HepG2 (cell line): ENCODE data around the gene EPN3. TPM values are rescaled to one million over a fixed set of nuclear protein-coding genes. Genes with fewer than 3 reads are reported as not detected.

Source experiments
- KAT8 ChIP-seq: IDR thresholded peaks from 2 replicates; pipeline ENCODE4 v1.6.1; 2016; ENCODE audit warnings: missing genetic modification reagents, missing compliant biosample characterization
- KDM1A ChIP-seq: IDR thresholded peaks from 2 replicates; pipeline ENCODE4 v1.6.1; 2016; ENCODE audit warnings: missing compliant biosample characterization
- KLF13 ChIP-seq: sonication (generic); formaldehyde crosslinking; IDR thresholded peaks from 2 replicates; pipeline ENCODE4 v1.4.0; 2020; ENCODE audit warnings: mild to moderate bottlenecking, missing genetic modification reagents
- MIER2 ChIP-seq: IDR thresholded peaks from 2 replicates; pipeline ENCODE4 v1.6.1; 2016; ENCODE audit warnings: missing biosample characterization, missing genetic modification reagents
- PATZ1 ChIP-seq: sonication (generic); formaldehyde crosslinking; IDR thresholded peaks from 2 replicates; pipeline ENCODE4 v1.4.0; 2020; ENCODE audit warnings: missing genetic modification reagents
- SMARCC2 ChIP-seq: fragments of 450-650 bp; IDR thresholded peaks from 2 replicates; pipeline ENCODE4 v1.6.1; 2017; ENCODE audit warnings: antibody characterized with exemption, mild to moderate bottlenecking
- SP2 ChIP-seq: sonication (generic); formaldehyde crosslinking; IDR thresholded peaks from 2 replicates; pipeline ENCODE4 v1.5.1; 2020; ENCODE audit warnings: mild to moderate bottlenecking, missing genetic modification reagents
- TIGD3 ChIP-seq: sonication (generic); formaldehyde crosslinking; IDR thresholded peaks from 2 replicates; pipeline ENCODE4 v1.5.1; 2020; ENCODE audit warnings: mild to moderate bottlenecking, missing genetic modification reagents, borderline replicate concordance
- ZFP37 ChIP-seq: sonication (generic); formaldehyde crosslinking; IDR thresholded peaks from 2 replicates; pipeline ENCODE4 v1.4.0; 2020; ENCODE audit warnings: missing genetic modification reagents, borderline replicate concordance
- ZNF180 ChIP-seq: sonication (generic); formaldehyde crosslinking; IDR thresholded peaks from 2 replicates; pipeline ENCODE4 v1.4.0; 2020; ENCODE audit warnings: low read depth, missing genetic modification reagents, borderline replicate concordance
- ZNF276 ChIP-seq: sonication (generic); formaldehyde crosslinking; IDR thresholded peaks from 2 replicates; pipeline ENCODE4 v1.4.0; 2020; ENCODE audit warnings: mild to moderate bottlenecking, low read depth, missing genetic modification reagents
- ZNF382 ChIP-seq: sonication (generic); formaldehyde crosslinking; IDR thresholded peaks from 2 replicates; pipeline ENCODE4 v1.5.0; 2020; ENCODE audit warnings: missing genetic modification reagents, mild to moderate bottlenecking, borderline replicate concordance
- ZNF431 ChIP-seq: sonication (generic); formaldehyde crosslinking; IDR thresholded peaks from 2 replicates; pipeline ENCODE4 v1.9.0; 2022; ENCODE audit warnings: missing genetic modification reagents, low read depth, mild to moderate bottlenecking, borderline replicate concordance
- ZNF569 ChIP-seq: sonication (generic); formaldehyde crosslinking; IDR thresholded peaks from 2 replicates; pipeline ENCODE4 v1.5.0; 2020; ENCODE audit warnings: mild to moderate bottlenecking, missing genetic modification reagents, moderate library complexity, borderline replicate concordance
- ZNF572 ChIP-seq: sonication (generic); formaldehyde crosslinking; IDR thresholded peaks from 2 replicates; pipeline ENCODE4 v1.5.1; 2020; ENCODE audit warnings: mild to moderate bottlenecking, missing genetic modification reagents
- ZNF574 ChIP-seq: sonication (generic); formaldehyde crosslinking; IDR thresholded peaks from 2 replicates; pipeline ENCODE4 v1.4.0; 2020; ENCODE audit warnings: missing genetic modification reagents
- ZNF598 ChIP-seq: sonication (generic); formaldehyde crosslinking; IDR thresholded peaks from 2 replicates; pipeline ENCODE4 v1.5.1; 2020; ENCODE audit warnings: mild to moderate bottlenecking, missing genetic modification reagents, borderline replicate concordance
- ZNF614 ChIP-seq: IDR thresholded peaks from 2 replicates; pipeline ENCODE4 v1.6.1; 2018; ENCODE audit warnings: missing biosample characterization, missing genetic modification reagents, inconsistent platforms, borderline replicate concordance
- ZNF772 ChIP-seq: sonication (generic); formaldehyde crosslinking; IDR thresholded peaks from 2 replicates; pipeline ENCODE4 v1.5.0; 2020; ENCODE audit warnings: mild to moderate bottlenecking, missing genetic modification reagents
- ZNF777 ChIP-seq: sonication (generic); formaldehyde crosslinking; IDR thresholded peaks from 2 replicates; pipeline ENCODE4 v1.4.0; 2020; ENCODE audit warnings: missing genetic modification reagents
- ZSCAN9 ChIP-seq: IDR thresholded peaks from 2 replicates; pipeline ENCODE4 v1.6.1; 2016; ENCODE audit warnings: borderline replicate concordance
- polyA plus RNA-seq, 8 experiments: library from polyadenylated mRNA; depleted of rRNA in 3 of 8; stranded (reverse) in 7 of 8; unstranded in 1 of 8; fragments of >200 nt; fragmentation: Illumina TruSeq in 4 of 8; extraction: Trizol in 4 of 8; gene quantifications; 2 replicates each; pipeline versions ENCODE4 v1.2.1 to v1.2.3, GENCODE V29; 2011 to 2016; ENCODE audit warnings: low read depth in 4 of 8, missing spikeins in 1 of 8, mixed read lengths in 1 of 8; ENCODE audit not compliant: insufficient read depth in 1 of 8
- total RNA-seq, 5 experiments: library from RNA; depleted of rRNA; stranded (reverse); fragments of >200 nt; fragmentation: Illumina TruSeq; extraction: Trizol; gene quantifications; 2 replicates each; pipeline ENCODE4 v1.2.3, GENCODE V29; 2016; ENCODE audit warnings: low read depth in 1 of 5

Gene EPN3
- total and polyA plus RNA-seq, 2 of the 13 experiments (the other 11 are each of a cell fraction or from before 2014, with no cell fraction given) = 0.11 to 0.95 TPM

- TF ChIP-seq PATZ1 (CRISPR knock-in tag) (peak; percentile 66), ZNF772 (CRISPR knock-in tag) (peak; percentile 81; the same call in 1 of the 2 replicates), MIER2 (CRISPR knock-in tag) (no peak), ZNF276 (CRISPR knock-in tag) (no peak; the same call in 1 of the 2 replicates), ZNF569 (no peak), SP2 (no peak), TIGD3 (CRISPR knock-in tag) (no peak), ZNF180 (CRISPR knock-in tag) (no peak; the same call in 1 of the 2 replicates), KLF13 (0 out of 2 replicates have a peak, but pooled peaks have one; percentile 19), ZNF572 (CRISPR knock-in tag) (no peak), SMARCC2 (no peak), KAT8 (CRISPR knock-in tag) (peak; percentile 46), ZNF431 (0 out of 2 replicates have a peak, but pooled peaks have one; percentile 65), ZFP37 (CRISPR knock-in tag) (peak; percentile 30; the same call in 1 of the 2 replicates), KDM1A (CRISPR knock-in tag) (peak; percentile 94), ZNF382 (no peak), ZNF598 (peak; percentile 8; the same call in 1 of the 2 replicates), ZNF777 (CRISPR knock-in tag) (0 out of 2 replicates have a peak, but pooled peaks have one; percentile 18), ZSCAN9 (CRISPR knock-in tag) (no peak), ZNF574 (peak; percentile 84), ZNF614 (CRISPR knock-in tag) (no peak; the same call in none of the 2 replicates)
Measured at GRCh38 chr17:50542795-50543774, 10.6 kb downstream of the EPN3 start (continued).
